HG03521 (cell line): Measurements from ENCODE around the gene PRKCZ.
"Not testable (repeated sequence)": the region's sequence is repeated elsewhere in the genome, so short reads cannot be mapped to it uniquely, and the experiment has no call there.

Experiments used
- ATAC-seq: cut with Tn5 transposase; IDR thresholded peaks from one replicate; pipeline ENCODE4 v1.9.1; 2021; ENCODE audit warnings: mild to moderate bottlenecking, moderate library complexity; ENCODE audit not compliant: unreplicated experiment

Gene PRKCZ

GRCh38 chr1:2081326-2081885 is 31.2 kb downstream of the PRKCZ start:
- ATAC-seq, result no peak

GRCh38 chr1:2082064-2082463 is 31.9 kb downstream of the PRKCZ start:
- ATAC-seq, result no peak

DNA sequence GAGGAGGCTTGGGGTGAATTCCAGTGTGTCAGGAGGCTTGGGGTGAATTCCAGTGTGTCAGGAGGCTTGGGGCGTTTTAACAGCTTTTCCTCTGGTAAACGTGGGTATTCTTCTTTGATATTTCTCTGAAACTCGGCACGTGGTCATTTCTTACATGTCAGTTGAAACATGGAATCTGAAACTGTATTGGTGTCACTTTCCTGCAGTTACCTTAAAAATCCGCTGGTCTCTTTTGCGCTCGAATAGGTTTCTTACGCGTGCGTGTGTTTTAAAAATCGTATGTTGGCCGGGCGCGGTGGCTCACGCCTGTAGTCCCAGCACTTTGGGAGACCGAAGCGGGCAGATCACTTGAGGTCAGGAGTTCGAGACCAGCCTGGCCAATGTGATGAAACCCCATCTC is 33.5 kb downstream of the PRKCZ start:
- no peak for ATAC-seq

DNA sequence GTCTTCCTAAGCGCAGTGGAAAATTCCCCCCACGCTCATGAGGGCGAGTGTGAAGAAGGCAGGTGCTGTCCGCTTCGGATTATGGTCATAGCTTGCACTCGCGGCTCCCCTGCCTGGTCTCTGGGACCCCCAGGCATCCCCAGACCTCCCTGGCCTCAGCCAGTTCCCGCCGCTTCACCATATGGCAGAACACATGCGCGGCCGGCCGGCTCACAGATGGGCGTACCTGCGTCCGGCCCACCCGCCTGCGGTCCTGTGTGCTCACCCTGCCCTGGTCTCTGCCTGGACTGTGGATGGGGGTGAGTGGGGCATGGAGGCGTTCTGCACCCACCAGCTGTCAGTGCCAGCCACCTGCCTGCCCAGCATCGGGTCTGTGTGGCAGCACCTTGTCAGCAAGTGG is 34.1 kb downstream of the PRKCZ start:
- no peak for ATAC-seq

GRCh38 chr1:2085080-2085479 is 34.9 kb downstream of the PRKCZ start:
- ATAC-seq, result no peak

- ATAC-seq, result no peak
Measured at GRCh38 chr1:2086446-2087078, 36.4 kb downstream of the PRKCZ start.

DNA sequence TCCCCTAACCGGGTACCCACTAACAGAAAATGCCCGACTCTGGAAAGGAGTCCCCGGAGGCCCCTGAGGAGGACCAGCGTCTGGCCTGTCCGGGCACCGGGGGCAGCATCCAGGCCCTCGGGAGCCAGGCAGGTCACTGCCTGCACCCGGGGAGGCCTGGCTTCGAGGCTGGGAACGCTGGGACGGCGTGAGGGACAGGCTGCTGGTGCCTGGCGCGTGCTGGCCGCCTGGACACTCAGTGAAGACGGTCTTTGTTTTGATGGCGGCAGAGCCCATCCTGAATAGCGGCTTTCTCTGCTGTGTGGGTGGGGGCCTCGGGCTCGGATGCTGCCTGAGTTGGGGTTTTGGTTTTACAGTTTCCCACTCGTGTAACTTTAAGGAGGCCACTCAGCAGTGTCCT is 37.6 kb downstream of the PRKCZ start:
- no peak for ATAC-seq

- no peak for ATAC-seq
Measured at GRCh38 chr1:2088458-2088857, 38.2 kb downstream of the PRKCZ start.

GRCh38 chr1:2089051-2089450 is 38.8 kb downstream of the PRKCZ start:
- ATAC-seq, result no peak

DNA sequence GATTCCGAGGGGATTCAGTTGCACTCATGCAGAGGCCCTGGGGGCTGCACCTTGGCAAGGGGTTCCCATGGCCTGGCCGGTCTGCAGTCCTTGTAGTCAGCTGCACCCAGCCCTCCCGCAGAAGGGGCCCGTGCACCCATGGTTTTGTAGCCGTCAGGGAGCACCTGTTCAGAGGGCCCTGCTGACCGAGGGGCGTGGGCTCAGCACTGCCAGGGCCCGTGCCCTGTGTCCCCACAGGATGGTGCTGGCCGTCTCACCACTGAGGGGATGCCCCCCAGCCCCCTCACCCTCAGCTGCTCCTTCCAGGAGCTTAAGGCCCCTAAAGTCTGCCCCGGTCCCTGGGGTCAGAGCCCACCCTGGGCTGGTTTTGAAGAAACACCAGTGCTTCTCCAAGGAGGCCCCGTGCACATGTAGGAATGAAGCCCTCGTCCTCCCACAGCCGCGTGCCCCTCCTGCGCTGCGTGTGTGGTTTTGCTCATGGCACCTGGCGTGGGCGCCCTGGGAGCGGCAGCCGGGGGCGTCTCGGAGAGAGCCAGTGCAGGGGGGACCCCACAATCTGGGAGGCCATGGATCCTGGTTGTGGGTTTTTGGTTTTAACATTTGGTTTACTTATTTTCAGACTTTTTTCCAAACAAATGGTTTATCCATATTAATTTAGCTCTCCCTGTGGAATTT is 40.1 kb downstream of the PRKCZ start:
- ATAC-seq, result no peak

DNA sequence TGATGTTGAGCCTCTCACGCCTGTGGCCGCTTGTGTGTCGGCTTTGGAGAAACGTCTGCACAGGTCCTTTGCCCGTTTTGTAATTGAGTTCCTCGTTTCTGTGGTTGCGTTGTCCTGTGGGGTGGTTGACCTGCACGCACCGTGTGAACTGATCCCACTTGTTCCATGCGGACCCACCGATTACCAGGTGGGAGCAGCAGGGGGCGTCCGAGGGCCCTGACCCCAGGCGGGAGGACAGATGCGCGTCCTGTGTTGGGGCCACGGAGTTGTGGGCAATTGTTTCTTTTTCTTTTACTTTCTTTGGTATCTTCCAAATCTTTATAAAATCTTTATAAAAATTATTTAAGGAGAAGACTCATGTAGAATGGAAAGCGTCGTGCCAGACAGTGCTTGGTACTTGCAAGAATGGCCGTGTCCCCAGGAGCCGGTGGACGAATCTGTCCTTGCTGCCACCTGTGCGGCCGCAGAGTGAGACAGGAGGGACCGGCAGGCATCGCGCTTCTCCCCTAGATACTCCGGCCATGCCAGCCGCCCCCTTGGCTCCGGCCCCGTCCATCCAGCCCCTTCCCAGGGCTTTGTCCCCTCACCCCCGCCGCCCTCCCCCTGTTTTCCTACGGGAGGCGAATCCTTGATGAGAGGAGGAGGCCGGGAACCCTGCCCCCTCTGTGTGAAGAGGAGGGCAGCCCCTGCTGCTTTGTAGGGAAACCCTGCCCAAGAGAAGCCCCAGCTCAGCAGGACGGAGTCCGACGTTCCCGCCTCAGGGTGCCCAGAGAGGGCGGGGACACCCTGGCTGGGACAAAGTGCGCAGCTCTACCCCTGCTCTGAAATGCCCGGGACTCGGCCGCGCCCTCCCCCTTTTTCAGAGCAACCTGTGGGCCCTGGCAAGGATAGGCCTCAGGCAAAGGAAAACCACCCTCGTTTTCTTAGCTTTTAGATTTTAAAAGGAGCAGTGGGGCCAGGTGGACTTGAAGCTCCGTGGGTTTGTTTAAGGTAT is 41.7 kb downstream of the PRKCZ start:
- ATAC-seq, result no peak

DNA sequence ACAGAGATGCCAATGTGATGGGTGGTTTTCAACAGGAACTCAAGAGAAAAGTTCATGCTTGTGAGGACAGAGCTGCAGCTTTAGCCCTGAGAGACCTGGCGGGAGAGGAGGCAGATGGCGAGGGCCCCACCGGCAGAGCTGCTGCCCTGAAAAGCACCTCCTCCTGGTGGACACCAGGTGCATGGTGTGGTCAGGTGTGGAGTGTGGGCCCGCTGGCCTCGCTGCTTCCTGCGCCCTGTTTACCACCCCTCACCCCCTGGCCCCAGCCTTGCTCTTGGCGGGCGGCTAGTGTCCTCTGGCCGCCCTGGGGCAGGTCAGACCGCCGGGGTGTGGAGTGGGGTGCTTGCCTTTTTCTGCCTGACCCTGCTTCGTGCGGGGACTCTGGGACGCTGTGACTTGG is 42.8 kb downstream of the PRKCZ start:
- no peak for ATAC-seq

- ATAC-seq, result no peak
Measured at GRCh38 chr1:2093636-2094035, 43.4 kb downstream of the PRKCZ start.

DNA sequence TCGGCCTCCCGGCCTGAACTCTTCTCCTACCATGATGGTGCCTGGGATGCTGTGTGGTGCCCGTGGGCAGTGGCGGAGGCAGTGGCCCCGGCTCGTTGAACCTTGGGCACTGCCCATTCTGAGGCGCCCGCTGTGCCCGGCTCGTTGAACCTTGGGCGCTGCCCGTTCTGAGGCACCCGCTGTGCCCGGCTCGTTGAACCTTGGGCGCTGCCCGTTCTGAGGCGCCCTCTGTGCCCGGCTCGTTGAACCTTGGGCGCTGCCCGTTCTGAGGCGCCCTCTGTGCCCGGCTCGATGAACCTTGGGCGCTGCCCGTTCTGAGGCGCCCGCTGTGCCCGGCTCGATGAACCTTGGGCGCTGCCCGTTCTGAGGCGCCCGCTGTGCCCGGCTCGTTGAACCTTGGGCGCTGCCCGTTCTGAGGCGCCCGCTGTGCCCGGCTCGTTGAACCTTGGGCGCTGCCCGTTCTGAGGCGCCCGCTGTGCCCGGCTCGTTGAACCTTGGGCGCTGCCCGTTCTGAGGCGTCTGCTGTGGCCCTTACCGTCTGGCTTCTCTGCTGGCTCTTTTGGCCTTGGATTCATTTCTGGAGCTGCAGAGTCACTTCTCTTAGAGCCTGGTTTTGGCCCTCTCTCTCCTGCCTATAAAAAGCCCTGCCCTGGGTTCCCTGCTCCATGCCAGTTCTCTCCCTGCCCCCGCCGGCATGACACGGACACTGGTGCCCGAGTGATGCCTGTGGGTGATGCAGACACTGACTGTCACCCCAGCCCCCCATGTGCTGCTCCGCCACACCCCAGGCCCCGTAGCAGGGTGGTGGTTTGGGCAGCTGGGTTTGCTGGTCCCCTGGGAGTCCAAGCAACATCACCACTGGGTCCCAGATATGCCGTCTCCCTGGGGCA is 44.3 kb downstream of the PRKCZ start:
- ATAC-seq, result not testable (repeated sequence)

- ATAC-seq, result no peak
Measured at GRCh38 chr1:2095394-2095793, 45.2 kb downstream of the PRKCZ start.

- no peak for ATAC-seq
Measured at GRCh38 chr1:2095981-2096736, 45.9 kb downstream of the PRKCZ start.

- no peak for ATAC-seq
Measured at GRCh38 chr1:2097386-2098300, 47.4 kb downstream of the PRKCZ start.

- no peak for ATAC-seq
Measured at GRCh38 chr1:2098301-2098698, 48.1 kb downstream of the PRKCZ start.
